Loucy (cell line): ENCODE data around the gene ZNF362.

Experiments
- EZH2phosphoT487 ChIP-seq: fragments of 200-600 bp; IDR thresholded peaks from 2 replicates; pipeline ENCODE4 v1.6.1; 2018; ENCODE audit warnings: antibody characterized with exemption, mild to moderate bottlenecking, moderate library complexity, borderline replicate concordance
- TF ChIP-seq, protein P1 (sequence below): fragments of 200-600 bp; sonication (generic); conservative IDR thresholded peaks from 2 replicates; pipeline ENCODE4 v1.5.1; 2014; ENCODE audit warnings: mild to moderate bottlenecking, antibody characterized with exemption, low read length

DNA sequence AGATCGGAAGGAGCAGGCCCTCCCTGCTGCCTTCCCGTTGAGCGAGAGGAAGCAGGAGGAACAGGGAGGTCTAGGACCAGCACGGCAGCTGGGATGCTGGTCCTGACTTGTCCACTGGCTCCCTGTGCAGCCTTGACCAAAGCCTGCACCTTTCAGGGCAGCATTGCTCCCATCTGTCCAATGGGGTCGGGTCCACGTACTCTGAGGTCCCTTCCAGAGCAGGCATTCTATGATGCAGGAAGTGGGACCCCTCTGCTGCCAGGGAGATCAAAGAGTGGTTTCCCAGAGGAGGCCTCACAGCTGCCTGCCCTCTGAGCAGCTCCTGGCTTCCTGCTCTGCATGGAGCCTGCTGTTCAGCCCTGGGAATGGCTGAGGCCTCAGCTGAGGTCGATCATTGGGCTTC is 21.7 kb upstream of the ZNF362 start:
- TF ChIP-seq, protein P1, sequence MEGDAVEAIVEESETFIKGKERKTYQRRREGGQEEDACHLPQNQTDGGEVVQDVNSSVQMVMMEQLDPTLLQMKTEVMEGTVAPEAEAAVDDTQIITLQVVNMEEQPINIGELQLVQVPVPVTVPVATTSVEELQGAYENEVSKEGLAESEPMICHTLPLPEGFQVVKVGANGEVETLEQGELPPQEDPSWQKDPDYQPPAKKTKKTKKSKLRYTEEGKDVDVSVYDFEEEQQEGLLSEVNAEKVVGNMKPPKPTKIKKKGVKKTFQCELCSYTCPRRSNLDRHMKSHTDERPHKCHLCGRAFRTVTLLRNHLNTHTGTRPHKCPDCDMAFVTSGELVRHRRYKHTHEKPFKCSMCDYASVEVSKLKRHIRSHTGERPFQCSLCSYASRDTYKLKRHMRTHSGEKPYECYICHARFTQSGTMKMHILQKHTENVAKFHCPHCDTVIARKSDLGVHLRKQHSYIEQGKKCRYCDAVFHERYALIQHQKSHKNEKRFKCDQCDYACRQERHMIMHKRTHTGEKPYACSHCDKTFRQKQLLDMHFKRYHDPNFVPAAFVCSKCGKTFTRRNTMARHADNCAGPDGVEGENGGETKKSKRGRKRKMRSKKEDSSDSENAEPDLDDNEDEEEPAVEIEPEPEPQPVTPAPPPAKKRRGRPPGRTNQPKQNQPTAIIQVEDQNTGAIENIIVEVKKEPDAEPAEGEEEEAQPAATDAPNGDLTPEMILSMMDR, result no peak
- no peak for TF ChIP-seq EZH2phosphoT487
